Upper lobe of right lung (tissue), 1 donor: ENCODE results near the gene MTG2. TPM values are rescaled to one million over a fixed set of nuclear protein-coding genes. Genes with fewer than 3 reads are reported as not detected.

Experiments used
- ATAC-seq: fragments of 200-7000 bp; cut with Tn5 transposase; one replicate; pipeline ENCODE4 v1.9.1; 2020; ENCODE audit warnings: mild to moderate bottlenecking, moderate library complexity
- DNase-seq: peaks from one replicate; pipeline ENCODE4 v3.0.0-alpha.2; 2020
- H3K27ac ChIP-seq: fragments of 200-600 bp; one replicate; pipeline ENCODE4 v1.8.0; 2022
- H3K27me3 ChIP-seq: fragments of 200-600 bp; one replicate; pipeline ENCODE4 v1.8.0; 2022; ENCODE audit warnings: mild to moderate bottlenecking
- H3K36me3 ChIP-seq: fragments of 200-600 bp; one replicate; pipeline ENCODE4 v1.8.0; 2022
- H3K4me1 ChIP-seq: fragments of 200-600 bp; one replicate; pipeline ENCODE4 v1.8.0; 2022
- H3K4me3 ChIP-seq: fragments of 200-600 bp; one replicate; pipeline ENCODE4 v1.8.0; 2022; ENCODE audit warnings: mild to moderate bottlenecking
- H3K9me3 ChIP-seq: fragments of 200-600 bp; one replicate; pipeline ENCODE4 v1.8.0; 2022
- intact Hi-C: fragments of 100-400 bp; cut with DNase I; formaldehyde crosslinking; loops from one replicate; pipeline ENCODE4 v1.11.0; 2022
- total RNA-seq: library from RNA; stranded (reverse); fragmentation: NEBNext Ultra II Directional; extraction: Animal tissue kit (Norgen Biotek cat#: 25700); gene quantifications from one replicate; pipeline ENCODE4 v1.2.1, GENCODE V29; 2021
- TF ChIP-seq, protein P1 (sequence below): fragments of 200-600 bp; IDR thresholded peaks from one replicate; pipeline ENCODE4 v1.8.0; 2022; ENCODE audit warnings: antibody characterized with exemption
- donor health status: DM: no; HTN: yes; CAD: no; lungs with severe emphysema.

Gene MTG2
- total RNA-seq, 1 donor from 2014 or later = 26.5 TPM

DNA sequence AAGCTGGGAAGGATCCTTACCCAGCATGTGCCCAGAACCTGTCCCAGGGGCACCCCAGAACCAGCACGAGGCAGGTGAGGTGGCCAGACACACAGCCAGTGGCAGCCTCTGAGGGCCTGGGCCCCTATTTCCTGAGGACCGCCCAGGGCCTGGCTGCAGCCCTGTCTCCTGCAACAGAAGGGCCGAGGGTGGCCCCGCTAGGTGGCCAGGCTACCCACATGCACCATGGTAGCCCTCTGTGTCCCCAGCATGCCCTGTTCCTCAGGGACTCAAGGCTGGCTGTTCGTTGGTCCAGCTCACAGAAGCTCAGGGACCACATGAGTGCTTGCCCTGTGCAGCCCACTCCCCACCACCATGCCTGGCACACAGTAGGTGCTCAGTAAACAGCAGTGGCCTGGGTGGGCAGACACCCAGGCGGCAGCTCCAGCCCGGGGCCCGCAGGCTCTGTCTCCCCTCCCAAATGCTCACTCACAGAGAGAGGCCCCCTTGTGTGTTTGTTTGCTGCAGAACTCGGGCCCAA lies 29.0 kb downstream of the MTG2 start:
- no peak for ATAC-seq
- TF ChIP-seq, protein P1, sequence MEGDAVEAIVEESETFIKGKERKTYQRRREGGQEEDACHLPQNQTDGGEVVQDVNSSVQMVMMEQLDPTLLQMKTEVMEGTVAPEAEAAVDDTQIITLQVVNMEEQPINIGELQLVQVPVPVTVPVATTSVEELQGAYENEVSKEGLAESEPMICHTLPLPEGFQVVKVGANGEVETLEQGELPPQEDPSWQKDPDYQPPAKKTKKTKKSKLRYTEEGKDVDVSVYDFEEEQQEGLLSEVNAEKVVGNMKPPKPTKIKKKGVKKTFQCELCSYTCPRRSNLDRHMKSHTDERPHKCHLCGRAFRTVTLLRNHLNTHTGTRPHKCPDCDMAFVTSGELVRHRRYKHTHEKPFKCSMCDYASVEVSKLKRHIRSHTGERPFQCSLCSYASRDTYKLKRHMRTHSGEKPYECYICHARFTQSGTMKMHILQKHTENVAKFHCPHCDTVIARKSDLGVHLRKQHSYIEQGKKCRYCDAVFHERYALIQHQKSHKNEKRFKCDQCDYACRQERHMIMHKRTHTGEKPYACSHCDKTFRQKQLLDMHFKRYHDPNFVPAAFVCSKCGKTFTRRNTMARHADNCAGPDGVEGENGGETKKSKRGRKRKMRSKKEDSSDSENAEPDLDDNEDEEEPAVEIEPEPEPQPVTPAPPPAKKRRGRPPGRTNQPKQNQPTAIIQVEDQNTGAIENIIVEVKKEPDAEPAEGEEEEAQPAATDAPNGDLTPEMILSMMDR = no peak
- Histone ChIP-seq H3K4me3 (no peak overlapping the region), H3K9me3 (no peaks in the 10 kb centered on the region), H3K4me1 (no peaks in the 10 kb centered on the region), H3K36me3 (no peaks in the 10 kb centered on the region), H3K27me3 (peaks cover 47% of the 10 kb centered on the region), H3K27ac (no peak overlapping the region)
- no peak for DNase-seq
- intact Hi-C loops = no loop called here

- Histone ChIP-seq H3K9me3 (no peaks in the 10 kb centered on the region), H3K4me1 (no peaks in the 10 kb centered on the region), H3K27ac (no peak overlapping the region), H3K36me3 (no peaks in the 10 kb centered on the region), H3K27me3 (peaks cover 52% of the 10 kb centered on the region), H3K4me3 (no peak overlapping the region)
- no peak for ATAC-seq
- no peak for DNase-seq
- intact Hi-C loops = no loop called here
- TF ChIP-seq, protein P1 = no peak
These were observed 29.5 kb downstream of the MTG2 start for GRCh38 chr20:62212299-62212698.

DNA sequence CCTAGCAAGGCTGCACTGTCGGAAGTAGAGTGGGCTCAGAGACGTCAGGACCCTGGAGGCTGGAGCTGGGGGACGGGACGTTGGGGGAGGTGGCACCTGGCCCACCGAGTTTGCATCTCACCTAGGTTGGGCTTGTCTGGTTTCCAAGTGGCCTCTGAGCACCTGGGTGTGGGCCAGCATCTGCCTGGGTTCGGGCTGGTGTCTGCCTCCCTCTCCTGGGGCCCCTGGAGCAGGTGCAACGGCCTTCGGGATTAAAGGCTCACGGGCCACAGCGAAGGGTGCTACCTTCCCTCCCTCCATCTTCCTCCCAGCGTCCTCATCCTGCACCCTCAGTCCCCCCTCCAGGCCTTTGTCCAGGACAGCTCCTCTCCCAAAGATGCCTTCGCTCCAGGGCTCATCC lies 31.2 kb downstream of the MTG2 start:
- no peaks in the 10 kb centered on the region for H3K36me3 ChIP-seq
- H3K27me3 ChIP-seq = peaks cover 69% of the 10 kb centered on the region
- ATAC-seq (no peak), DNase-seq (no peak)
- H3K4me3 ChIP-seq = no peak overlapping the region
- intact Hi-C loops = no loop called here
- no peaks in the 10 kb centered on the region for H3K9me3 ChIP-seq
- H3K4me1 ChIP-seq = no peaks in the 10 kb centered on the region
- H3K27ac ChIP-seq = no peak overlapping the region
- TF ChIP-seq, protein P1 = no peak

- intact Hi-C loops = no loop called here
- no peak overlapping the region for H3K27ac ChIP-seq
- no peak overlapping the region for H3K4me3 ChIP-seq
- H3K27me3 ChIP-seq = peaks cover 73% of the 10 kb centered on the region
- no peaks in the 10 kb centered on the region for H3K36me3 ChIP-seq
- ATAC-seq = no peak
- no peak for DNase-seq
- H3K4me1 ChIP-seq = no peaks in the 10 kb centered on the region
- TF ChIP-seq, protein P1 = no peak
- no peaks in the 10 kb centered on the region for H3K9me3 ChIP-seq
These were observed 32.5 kb downstream of the MTG2 start for GRCh38 chr20:62215020-62215990.

GRCh38 chr20:62215991-62216635 lies 33.3 kb downstream of the MTG2 start:
- no peak overlapping the region for H3K27ac ChIP-seq
- TF ChIP-seq, protein P1 = no peak
- ATAC-seq = no peak
- no peaks in the 10 kb centered on the region for H3K36me3 ChIP-seq
- no peak overlapping the region for H3K4me3 ChIP-seq
- no peaks in the 10 kb centered on the region for H3K4me1 ChIP-seq
- no peak for DNase-seq
- H3K9me3 ChIP-seq = no peaks in the 10 kb centered on the region
- intact Hi-C loops = no loop called here
- peaks cover 74% of the 10 kb centered on the region for H3K27me3 ChIP-seq
